ENCODE results near the gene CCPG1. TPM values are rescaled to one million over a fixed set of nuclear protein-coding genes. Genes with fewer than 3 reads are reported as not detected.
"Not testable (repeated sequence)": the region's sequence is repeated elsewhere in the genome, so short reads cannot be mapped to it uniquely, and the experiment has no call there.

CCPG1 gene
- total RNA-seq, 2 experiments from 2014 or later = 9.2 to 32.6 TPM

- POLR2A ChIA-PET = no interaction called here
- no peaks in the 10 kb centered on the region for H3K4me1 ChIP-seq (ENCODE audit: insufficient read depth, low read length, poor library complexity, severe bottlenecking)
These were observed 13.9 kb upstream of the CCPG1 start for GRCh38 chr15:55422089-55422488.

GRCh38 chr15:55420171-55420866, 12.2 kb upstream of the CCPG1 start:
- DNase-seq (ENCODE audit: low spot score) = no peak
- intact Hi-C loops (cut with micrococcal nuclease; ENCODE audit: unreplicated experiment) = no loop called here
- TF ChIP-seq EZH2phosphoT487 (IDR thresholded peaks at IDR 0.05; ENCODE audit: borderline replicate concordance, low read depth, low read length) (no peak), CTCF (conservative IDR thresholded peaks at IDR 0.05; ENCODE audit: low read length) (no peak)
- no peaks in the 10 kb centered on the region for H3K4me1 ChIP-seq (ENCODE audit: insufficient read depth, low read length, poor library complexity, severe bottlenecking)
- H3K4me2 ChIP-seq (ENCODE audit: low read length) = no peak overlapping the region
- H3K9me3 ChIP-seq (ENCODE audit: low read length) = no peaks in the 10 kb centered on the region
- no peak overlapping the region for H3K27ac ChIP-seq (ENCODE audit: low read depth, low read length, poor library complexity, severe bottlenecking)
- no TSS peak for BruUV-seq (replicated peaks)
- no peaks in the 10 kb centered on the region for H3K36me3 ChIP-seq (ENCODE audit: insufficient read depth, low read length)
- ChIA-PET POLR2A (no interaction called here), CTCF (ENCODE audit: unreplicated experiment) (no interaction called here)
- no peaks in the 10 kb centered on the region for H3K79me2 ChIP-seq (ENCODE audit: insufficient read depth, low read depth, low read length)
- no peaks in the 10 kb centered on the region for H3K9me2 ChIP-seq (ENCODE audit: insufficient read depth, low read length)
- H4K20me1 ChIP-seq (ENCODE audit: insufficient read depth, low read length) = no peaks in the 10 kb centered on the region
- no peak overlapping the region for H3K4me3 ChIP-seq (ENCODE audit: low read depth, low read length, poor library complexity, severe bottlenecking)
- no peak overlapping the region for H2AFZ ChIP-seq (ENCODE audit: low read length)

More at GRCh38 chr15:55422089-55422488, 13.9 kb upstream of the CCPG1 start:
- Histone ChIP-seq H3K9me2 (ENCODE audit: insufficient read depth, low read length) (no peaks in the 10 kb centered on the region), H3K79me2 (ENCODE audit: insufficient read depth, low read depth, low read length) (no peaks in the 10 kb centered on the region), H3K4me2 (ENCODE audit: low read length) (no peak overlapping the region), H3K9me3 (ENCODE audit: low read length) (no peaks in the 10 kb centered on the region), H4K20me1 (ENCODE audit: insufficient read depth, low read length) (no peaks in the 10 kb centered on the region), H3K36me3 (ENCODE audit: insufficient read depth, low read length) (no peaks in the 10 kb centered on the region), H3K4me3 (ENCODE audit: low read depth, low read length, poor library complexity, severe bottlenecking) (no peak overlapping the region), H2AFZ (ENCODE audit: low read length) (no peak overlapping the region), H3K27ac (ENCODE audit: low read depth, low read length, poor library complexity, severe bottlenecking) (no peak overlapping the region)
- intact Hi-C loops (cut with micrococcal nuclease; ENCODE audit: unreplicated experiment) = no loop called here
- DNase-seq (ENCODE audit: low spot score) = no peak
- BruUV-seq (replicated peaks) = no TSS peak
- TF ChIP-seq CTCF (conservative IDR thresholded peaks at IDR 0.05; ENCODE audit: low read length) (no peak), EZH2phosphoT487 (IDR thresholded peaks at IDR 0.05; ENCODE audit: borderline replicate concordance, low read depth, low read length) (no peak)
- CTCF ChIA-PET (ENCODE audit: unreplicated experiment) = no interaction called here

GRCh38 chr15:55417678-55418077, 9.5 kb upstream of the CCPG1 start:
- H3K9me2 ChIP-seq (ENCODE audit: insufficient read depth, low read length); H2AFZ ChIP-seq (ENCODE audit: low read length); DNase-seq (ENCODE audit: low spot score); CTCF ChIA-PET (ENCODE audit: unreplicated experiment); H3K36me3 ChIP-seq (ENCODE audit: insufficient read depth, low read length); H3K27ac ChIP-seq (ENCODE audit: low read depth, low read length, poor library complexity, severe bottlenecking); H3K4me3 ChIP-seq (ENCODE audit: low read depth, low read length, poor library complexity, severe bottlenecking); H3K4me1 ChIP-seq (ENCODE audit: insufficient read depth, low read length, poor library complexity, severe bottlenecking); BruUV-seq (replicated peaks); H3K4me2 ChIP-seq (ENCODE audit: low read length); H3K9me3 ChIP-seq (ENCODE audit: low read length); intact Hi-C loops (cut with micrococcal nuclease; ENCODE audit: unreplicated experiment); H4K20me1 ChIP-seq (ENCODE audit: insufficient read depth, low read length); H3K79me2 ChIP-seq (ENCODE audit: insufficient read depth, low read depth, low read length): not testable (repeated sequence)
- POLR2A ChIA-PET = interaction anchor here (0.6 to 1.1 kb wide), 2 partner anchors 9 to 93 kb away, joined by 3 to 4 read pairs; partner anchors contain the start of genes CCPG1 and PIERCE2

GRCh38 chr15:55408976-55409375, 817 bp upstream of the CCPG1 start:
- Histone ChIP-seq H3K4me3 (ENCODE audit: low read depth, low read length, poor library complexity, severe bottlenecking) (peak overlapping the region; percentile 76), H3K4me2 (ENCODE audit: low read length) (peak overlapping the region; percentile 93), H3K79me2 (ENCODE audit: insufficient read depth, low read depth, low read length) (peaks cover 15% of the 10 kb centered on the region; the same call in 1 of the 2 replicates), H3K4me1 (ENCODE audit: insufficient read depth, low read length, poor library complexity, severe bottlenecking) (peaks cover 36% of the 10 kb centered on the region), H2AFZ (ENCODE audit: low read length) (peak overlapping the region; percentile 100)
- not testable (repeated sequence) for H3K9me2 ChIP-seq (ENCODE audit: insufficient read depth, low read length); DNase-seq (ENCODE audit: low spot score); H3K27ac ChIP-seq (ENCODE audit: low read depth, low read length, poor library complexity, severe bottlenecking); H4K20me1 ChIP-seq (ENCODE audit: insufficient read depth, low read length); H3K36me3 ChIP-seq (ENCODE audit: insufficient read depth, low read length); H3K9me3 ChIP-seq (ENCODE audit: low read length); BruUV-seq (replicated peaks)
- CTCF ChIA-PET (ENCODE audit: unreplicated experiment) = interaction anchor here (1.1 kb wide), 1 partner anchor 471 kb away, joined by 4 read pairs; no protein-coding TSS in a partner anchor
- intact Hi-C loops (cut with micrococcal nuclease; ENCODE audit: unreplicated experiment) = loop anchor here (1.0 to 5.0 kb wide), 2 partner anchors 90 to 212 kb away; partner anchors contain the start of genes PIGB, PIGBOS1 and RSL24D1
- POLR2A ChIA-PET = interaction anchor here (0.6 to 2.7 kb wide), 8 partner anchors 8 to 225 kb away, joined by 3 to 8 read pairs (median 3); partner anchors contain the start of genes PIGB and PIGBOS1

All from OCI-LY7 (cell line).